Neuronal stem cell (in vitro differentiated cells): Measurements from ENCODE around the gene BTRC.

Experiments
- DNase-seq: peaks from one replicate; pipeline ENCODE4 v3.0.0-alpha.2; 2013; ENCODE audit warnings: low spot score
- H2AFZ ChIP-seq: one replicate; pipeline ENCODE4 v1.6.1; 2013; ENCODE audit warnings: mild to moderate bottlenecking, low read length, inconsistent platforms
- H2AK5ac ChIP-seq: 2 replicates; pipeline ENCODE4 v1.6.1; 2013; ENCODE audit warnings: low read depth, mild to moderate bottlenecking, inconsistent platforms, low read length, moderate library complexity, mixed read lengths
- H2BK120ac ChIP-seq: 2 replicates; pipeline ENCODE4 v1.6.1; 2013; ENCODE audit warnings: low read depth, mild to moderate bottlenecking, inconsistent platforms, low read length, moderate library complexity, mixed read lengths
- H2BK12ac ChIP-seq: one replicate; pipeline ENCODE4 v1.6.1; 2013; ENCODE audit warnings: low read length, inconsistent platforms
- H2BK15ac ChIP-seq: 2 replicates; pipeline ENCODE4 v1.6.1; 2013; ENCODE audit warnings: mild to moderate bottlenecking, low read length, inconsistent platforms, mixed read lengths
- H2BK5ac ChIP-seq: one replicate; pipeline ENCODE4 v1.6.1; 2013; ENCODE audit warnings: inconsistent platforms, mild to moderate bottlenecking, low read length, moderate library complexity
- H3K14ac ChIP-seq: one replicate; pipeline ENCODE4 v1.6.1; 2013; ENCODE audit warnings: low read length, inconsistent platforms
- H3K18ac ChIP-seq: 2 replicates; pipeline ENCODE4 v1.6.1; 2013; ENCODE audit warnings: low read length, inconsistent platforms
- H3K23ac ChIP-seq: 2 replicates; pipeline ENCODE4 v1.6.1; 2013; ENCODE audit warnings: low read depth, mild to moderate bottlenecking, mixed read lengths, low read length, inconsistent platforms; ENCODE audit not compliant: poor library complexity
- H3K27ac ChIP-seq: replicated peaks from 3 replicates; pipeline ENCODE4 v1.5.1; 2013; ENCODE audit warnings: low read length, inconsistent platforms
- H3K27me3 ChIP-seq, 3 experiments: 2 replicates each; pipeline ENCODE4 v1.6.1; 2013; ENCODE audit warnings: low read length in 3 of 3, mild to moderate bottlenecking in 2 of 3, inconsistent platforms in 1 of 3, low read depth in 1 of 3, mixed read lengths in 1 of 3, moderate library complexity in 1 of 3; ENCODE audit not compliant: control insufficient read depth in 3 of 3, insufficient read depth in 3 of 3
- H3K36me3 ChIP-seq, 2 donors: replicated peaks in 1 of 2; 2 replicates each; pipeline ENCODE4 v1.6.1; 2013; ENCODE audit warnings: low read length in 2 of 2; ENCODE audit not compliant: control insufficient read depth in 2 of 2, insufficient read depth in 2 of 2
- H3K4ac ChIP-seq: 2 replicates; pipeline ENCODE4 v1.6.1; 2013; ENCODE audit warnings: inconsistent platforms, mild to moderate bottlenecking, low read length, moderate library complexity
- H3K4me1 ChIP-seq, 2 donors: 1 replicate in 1 of 2; 2 replicates in 1 of 2; pipeline ENCODE4 v1.6.1; 2013; ENCODE audit warnings: low read length in 2 of 2, low read depth in 1 of 2; ENCODE audit not compliant: control insufficient read depth in 2 of 2, insufficient read depth in 1 of 2
- H3K4me2 ChIP-seq: one replicate; pipeline ENCODE4 v1.6.1; 2013; ENCODE audit warnings: mild to moderate bottlenecking, low read length, inconsistent platforms; ENCODE audit not compliant: insufficient read depth, poor library complexity, severe bottlenecking
- H3K4me3 ChIP-seq, 2 donors: 2 replicates each; pipeline ENCODE4 v1.5.1; 2013; ENCODE audit warnings: low read length in 2 of 2, mild to moderate bottlenecking in 2 of 2, inconsistent platforms in 1 of 2, moderate library complexity in 1 of 2
- H3K79me1 ChIP-seq: one replicate; pipeline ENCODE4 v1.6.1; 2013; ENCODE audit warnings: low read depth, mild to moderate bottlenecking, inconsistent platforms, low read length, moderate library complexity
- H3K9ac ChIP-seq: one replicate; pipeline ENCODE4 v1.6.1; 2013; ENCODE audit warnings: mild to moderate bottlenecking, low read depth, low read length, inconsistent platforms; ENCODE audit not compliant: poor library complexity
- H3K9me3 ChIP-seq, 2 donors: replicated peaks in 1 of 2; 2 replicates each; pipeline versions ENCODE3 to v1.6.1; 2013; ENCODE audit warnings: low read length in 2 of 2, mild to moderate bottlenecking in 2 of 2, inconsistent platforms in 1 of 2, low read depth in 1 of 2, mixed read lengths in 1 of 2, moderate library complexity in 1 of 2; ENCODE audit not compliant: control insufficient read depth in 2 of 2, insufficient read depth in 1 of 2
- H4K8ac ChIP-seq: one replicate; pipeline ENCODE4 v1.6.1; 2013; ENCODE audit warnings: low read depth, mild to moderate bottlenecking, inconsistent platforms, low read length, moderate library complexity
- H4K91ac ChIP-seq: one replicate; pipeline ENCODE4 v1.6.1; 2013; ENCODE audit warnings: low read length, low read depth, mild to moderate bottlenecking, inconsistent platforms; ENCODE audit not compliant: poor library complexity
- WGBS, 2 donors: extraction: QIAGEN DNeasy Blood & Tissue Kit; methylation state at CpG; one replicate each; pipeline ENCODE4 v1.1.7; 2013; ENCODE audit warnings: missing lambda C conversion rate in 2 of 2, mixed read lengths in 1 of 2; ENCODE audit not compliant: insufficient read length in 2 of 2, insufficient replicate concordance in 1 of 2; ENCODE audit errors: extremely low coverage in 2 of 2; 5-methylcytosine and 5-hydroxymethylcytosine counted together

BTRC gene

DNA sequence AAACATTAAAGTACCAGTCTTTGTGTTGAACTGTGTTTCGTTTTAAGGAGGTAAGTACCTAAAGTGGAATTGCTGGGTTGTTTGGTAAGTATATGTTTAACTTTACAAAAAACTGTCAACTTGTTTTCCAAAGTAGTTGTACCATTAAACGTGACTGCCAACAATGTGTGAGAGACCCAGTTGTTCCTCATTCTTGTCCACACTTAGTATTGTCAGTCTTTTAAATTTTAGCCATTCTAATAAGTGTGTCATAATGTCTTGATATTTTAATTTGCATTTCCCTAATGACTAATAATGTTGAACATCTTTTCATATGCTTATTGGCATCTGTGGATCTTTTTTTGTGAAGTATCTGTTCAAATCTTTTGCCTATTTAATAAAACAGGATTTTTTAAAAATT, 159.8 kb downstream of the BTRC start:
- Histone ChIP-seq H2BK15ac (no peak overlapping the region), H3K4ac (no peak overlapping the region), H3K36me3 (no peaks in the 10 kb centered on the region), H3K27me3 (no peaks in the 10 kb centered on the region), H3K4me1 (peaks cover 0 to 2% of the 10 kb centered on the region in 2 donors), H3K23ac (no peak overlapping the region), H4K8ac (no peak overlapping the region), H3K14ac (no peak overlapping the region), H2AFZ (no peak overlapping the region), H2BK120ac (no peak overlapping the region), H2BK5ac (no peak overlapping the region), H2AK5ac (no peak overlapping the region), H4K91ac (no peak overlapping the region), H3K9me3 (no peaks in the 10 kb centered on the region), H3K79me1 (no peaks in the 10 kb centered on the region), H3K9ac (no peak overlapping the region), H2BK12ac (no peak overlapping the region), H3K18ac (no peak overlapping the region), H3K27ac (no peak overlapping the region), H3K4me3 (no peak overlapping the region), H3K4me2 (no peak overlapping the region)
- DNase-seq = no peak
- no CpG with 5 or more reads among the region's 2 CpGs for WGBS, 2 donors

DNA sequence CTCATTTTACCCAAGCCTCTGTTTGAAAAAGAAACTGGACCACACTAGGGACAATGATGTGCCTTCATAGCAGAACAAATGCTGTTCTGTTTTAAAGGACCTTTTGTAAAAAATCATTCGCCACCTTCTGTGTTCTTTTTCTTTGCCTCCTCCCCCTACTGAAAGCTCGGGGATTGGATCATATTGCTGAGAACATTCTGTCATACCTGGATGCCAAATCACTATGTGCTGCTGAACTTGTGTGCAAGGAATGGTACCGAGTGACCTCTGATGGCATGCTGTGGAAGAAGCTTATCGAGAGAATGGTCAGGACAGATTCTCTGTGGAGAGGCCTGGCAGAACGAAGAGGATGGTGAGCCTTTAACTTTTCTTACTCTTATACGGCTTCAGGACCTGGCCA, 171.9 kb downstream of the BTRC start:
- H3K4ac ChIP-seq = no peak overlapping the region
- WGBS, 2 donors = no CpG with 5 or more reads among the region's 6 CpGs
- no peak overlapping the region for H4K91ac ChIP-seq
- no peaks in the 10 kb centered on the region for H3K27me3 ChIP-seq
- H3K27ac ChIP-seq = no peak overlapping the region
- H3K36me3 ChIP-seq = no peaks in the 10 kb centered on the region
- no peak overlapping the region for H2AFZ ChIP-seq
- DNase-seq = no peak
- no peaks in the 10 kb centered on the region for H3K9me3 ChIP-seq
- H4K8ac ChIP-seq = no peak overlapping the region
- H3K18ac ChIP-seq = no peak overlapping the region
- peaks cover 0 to 13% of the 10 kb centered on the region in 2 donors for H3K4me1 ChIP-seq
- H3K4me3 ChIP-seq = no peak overlapping the region
- no peaks in the 10 kb centered on the region for H3K79me1 ChIP-seq
- H2BK15ac ChIP-seq = no peak overlapping the region
- no peak overlapping the region for H3K4me2 ChIP-seq
- no peak overlapping the region for H2BK5ac ChIP-seq
- H3K9ac ChIP-seq = no peak overlapping the region
- no peak overlapping the region for H3K14ac ChIP-seq
- H2AK5ac ChIP-seq = no peak overlapping the region
- no peak overlapping the region for H2BK120ac ChIP-seq
- no peak overlapping the region for H2BK12ac ChIP-seq
- no peak overlapping the region for H3K23ac ChIP-seq

DNA sequence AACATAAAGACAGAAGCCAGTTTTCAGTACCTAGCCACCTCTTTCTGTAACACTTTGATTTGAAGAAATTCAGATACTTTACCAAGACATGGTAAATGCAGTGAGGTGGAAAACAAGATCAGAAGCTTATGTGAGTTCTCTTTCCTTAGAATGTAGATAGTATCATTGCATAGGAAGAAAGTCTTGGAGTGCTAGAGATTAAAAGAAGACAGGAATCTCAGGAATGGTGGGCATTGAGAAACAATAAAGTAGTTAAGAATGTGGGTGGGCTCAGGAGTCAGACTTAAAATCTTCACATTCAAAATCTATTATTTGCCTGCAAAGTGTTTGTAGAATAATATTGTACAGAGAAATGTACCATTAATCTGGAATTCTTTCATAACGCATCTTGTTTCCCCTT, 175.2 kb downstream of the BTRC start:
- Histone ChIP-seq H3K4me2 (no peak overlapping the region), H2AK5ac (no peak overlapping the region), H3K4me1 (peaks cover 0 to 13% of the 10 kb centered on the region in 2 donors), H2BK12ac (no peak overlapping the region), H3K14ac (no peak overlapping the region), H3K9ac (no peak overlapping the region), H3K23ac (no peak overlapping the region), H4K91ac (no peak overlapping the region), H4K8ac (no peak overlapping the region), H2AFZ (no peak overlapping the region), H2BK5ac (no peak overlapping the region), H3K79me1 (no peaks in the 10 kb centered on the region), H3K36me3 (peaks cover 0 to 10% of the 10 kb centered on the region in 2 donors), H3K4me3 (no peak overlapping the region), H3K9me3 (no peaks in the 10 kb centered on the region), H3K27me3 (no peaks in the 10 kb centered on the region), H2BK120ac (no peak overlapping the region), H3K4ac (no peak overlapping the region), H2BK15ac (no peak overlapping the region), H3K18ac (no peak overlapping the region), H3K27ac (no peak overlapping the region)
- WGBS, 2 donors = no CpG with 5 or more reads among the region's 1 CpG
- DNase-seq = peak; percentile 45

DNA sequence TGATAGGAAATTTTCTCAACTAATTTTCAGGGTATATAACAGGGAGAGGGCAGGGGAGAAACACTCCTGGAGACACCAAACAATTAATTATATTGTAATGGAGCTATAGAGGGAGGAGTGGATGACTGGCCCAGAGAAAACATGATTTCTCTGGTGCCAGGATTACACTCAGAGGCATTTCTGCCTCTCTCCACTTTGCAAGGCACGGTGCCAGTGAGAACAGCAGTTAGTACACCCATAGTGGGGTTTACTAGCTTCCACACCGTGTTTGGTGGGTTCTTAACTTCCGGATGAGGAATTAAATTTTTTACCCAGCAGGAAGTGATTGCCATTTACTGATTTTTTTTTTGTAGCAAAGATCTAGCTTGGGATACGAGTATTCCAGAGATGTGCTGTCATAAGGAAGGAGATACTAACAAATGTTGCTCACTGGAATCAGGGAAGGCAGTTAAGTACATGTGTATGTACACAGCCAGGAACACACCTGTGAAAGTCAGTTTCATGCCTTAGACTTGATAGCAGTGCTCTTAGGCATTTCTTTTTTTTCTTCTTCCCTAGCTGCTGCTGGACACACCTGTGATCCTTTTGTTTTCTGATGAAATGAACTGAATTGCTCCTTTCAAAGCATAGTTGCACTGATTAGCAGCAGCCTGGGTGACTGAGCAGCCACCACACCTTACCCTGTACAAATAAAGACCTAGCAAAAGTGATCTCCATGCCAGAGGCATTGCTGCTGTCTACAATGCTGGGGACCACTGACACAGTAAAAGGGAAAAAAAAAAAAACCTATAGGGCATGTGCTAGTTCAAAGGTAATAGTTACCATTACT, 176.0 kb downstream of the BTRC start:
- Histone ChIP-seq H3K9ac (no peak overlapping the region), H3K4me3 (no peak overlapping the region)
- WGBS, 2 donors = no CpG with 5 or more reads among the region's 4 CpGs

More for the DNA sequence above, 176.0 kb downstream of the BTRC start:
- no peaks in the 10 kb centered on the region for H3K9me3 ChIP-seq
- H2BK120ac ChIP-seq = no peak overlapping the region
- no peak overlapping the region for H4K91ac ChIP-seq
- H3K4me1 ChIP-seq = peaks cover 0 to 13% of the 10 kb centered on the region in 2 donors
- H3K4ac ChIP-seq = no peak overlapping the region
- H4K8ac ChIP-seq = no peak overlapping the region
- no peak overlapping the region for H2BK12ac ChIP-seq
- no peaks in the 10 kb centered on the region for H3K27me3 ChIP-seq
- H2AFZ ChIP-seq = no peak overlapping the region
- peaks cover 0 to 14% of the 10 kb centered on the region in 2 donors for H3K36me3 ChIP-seq
- DNase-seq = no peak
- no peak overlapping the region for H2BK5ac ChIP-seq
- no peak overlapping the region for H2AK5ac ChIP-seq
- H3K27ac ChIP-seq = peak overlapping the region; percentile 21
- H3K14ac ChIP-seq = no peak overlapping the region
- H2BK15ac ChIP-seq = no peak overlapping the region
- H3K79me1 ChIP-seq = no peaks in the 10 kb centered on the region
- no peak overlapping the region for H3K4me2 ChIP-seq
- H3K18ac ChIP-seq = no peak overlapping the region
- H3K23ac ChIP-seq = no peak overlapping the region
